Caco-2 (cell line): ENCODE measurements around the gene TMEM82. TPM values are rescaled to one million over a fixed set of nuclear protein-coding genes. Genes with fewer than 3 reads are reported as not detected.

Experiments used
- BruUV-seq: library from RNA; stranded (reverse); fragments of 400-500 nt; replicated peaks from 2 replicates; lab custom pipeline; 2021; lab: Mats Ljungman, UMichigan
- CTCF ChIA-PET: fragments of 300-600 bp; sonication (Branson Sonifier 250); formaldehyde crosslinking; loops from one replicate; lab custom pipeline; 2022; ENCODE audit warnings: antibody characterized with exemption; lab: Charles Lee
- POLR2A ChIA-PET: fragments of 300-600 bp; sonication (Branson Sonifier 250); formaldehyde crosslinking; loops from one replicate; lab custom pipeline; 2022; ENCODE audit warnings: antibody characterized with exemption; lab: Charles Lee
- DNase-seq, 2 experiments: peaks; one replicate each; pipeline versions ENCODE4 v3.0.0 to v3.0.0-alpha.2; 2020 to 2022
- H3K27me3 ChIP-seq: replicated peaks from 2 replicates; pipeline ENCODE4 v1.6.0; 2011; ENCODE audit warnings: low read length; ENCODE audit not compliant: control insufficient read depth, insufficient read depth
- H3K36me3 ChIP-seq: 2 replicates; pipeline ENCODE4 v1.5.1; 2011; ENCODE audit warnings: low read length; ENCODE audit not compliant: control insufficient read depth, insufficient read depth
- H3K4me1 ChIP-seq: fragments of 250-450 bp; sonication (Bioruptor Pico); 2 replicates; pipeline ENCODE4 v1.5.1; 2020; ENCODE audit warnings: mild to moderate bottlenecking
- H3K4me3 ChIP-seq: 2 replicates; pipeline ENCODE4 v1.5.1; 2011; ENCODE audit warnings: low read depth, mild to moderate bottlenecking, control low read depth, low read length
- H3K9me3 ChIP-seq: fragments of 250-450 bp; sonication (Bioruptor Pico); 2 replicates; pipeline ENCODE4 v1.5.1; 2020; ENCODE audit warnings: mild to moderate bottlenecking, moderate library complexity
- H3K27ac Mint-ChIP-seq: one replicate; pipeline ENCODE4 v1.8.0; 2022; ENCODE audit warnings: mixed read lengths; ENCODE audit not compliant: unreplicated experiment
- H3K27me3 Mint-ChIP-seq: one replicate; pipeline ENCODE4 v1.8.0; 2022; ENCODE audit warnings: mixed read lengths; ENCODE audit not compliant: insufficient read depth, unreplicated experiment
- H3K36me3 Mint-ChIP-seq: one replicate; pipeline ENCODE4 v1.8.0; 2022; ENCODE audit warnings: mild to moderate bottlenecking, mixed read lengths; ENCODE audit not compliant: insufficient read depth, unreplicated experiment
- H3K4me1 Mint-ChIP-seq: one replicate; pipeline ENCODE4 v1.8.0; 2022; ENCODE audit warnings: low read depth, mixed read lengths; ENCODE audit not compliant: unreplicated experiment
- H3K4me3 Mint-ChIP-seq: one replicate; pipeline ENCODE4 v1.8.0; 2022; ENCODE audit warnings: mild to moderate bottlenecking, moderate library complexity, mixed read lengths; ENCODE audit not compliant: unreplicated experiment
- H3K9me3 Mint-ChIP-seq: one replicate; pipeline ENCODE4 v1.8.0; 2022; ENCODE audit warnings: mixed read lengths; ENCODE audit not compliant: unreplicated experiment
- CTCF ChIP-seq, 2 experiments: fragments of 200-600 bp in 1 of 2; IDR thresholded peaks; 1 replicate in 1 of 2; 2 replicates in 1 of 2; pipeline versions ENCODE4 v1.5.1 to v1.8.0; 2011 to 2022; ENCODE audit warnings: antibody characterized with exemption in 1 of 2, control low read depth in 1 of 2, inconsistent platforms in 1 of 2, low read depth in 1 of 2, low read length in 1 of 2, mild to moderate bottlenecking in 1 of 2, moderate library complexity in 1 of 2; ENCODE audit not compliant: insufficient read depth in 1 of 2, severe bottlenecking in 1 of 2, unreplicated experiment in 1 of 2
- intact Hi-C: fragments of 100-400 bp; cut with micrococcal nuclease; formaldehyde crosslinking; loops from one replicate; pipeline ENCODE4 v1.10.0; 2022; ENCODE audit not compliant: unreplicated experiment
- total RNA-seq: library from RNA; stranded (reverse); gene quantifications from 2 replicates; pipeline ENCODE4 v1.2.3, GENCODE V29; 2022

Gene TMEM82
- total RNA-seq, 1 experiment from 2014 or later, result 3.5 TPM

DNA sequence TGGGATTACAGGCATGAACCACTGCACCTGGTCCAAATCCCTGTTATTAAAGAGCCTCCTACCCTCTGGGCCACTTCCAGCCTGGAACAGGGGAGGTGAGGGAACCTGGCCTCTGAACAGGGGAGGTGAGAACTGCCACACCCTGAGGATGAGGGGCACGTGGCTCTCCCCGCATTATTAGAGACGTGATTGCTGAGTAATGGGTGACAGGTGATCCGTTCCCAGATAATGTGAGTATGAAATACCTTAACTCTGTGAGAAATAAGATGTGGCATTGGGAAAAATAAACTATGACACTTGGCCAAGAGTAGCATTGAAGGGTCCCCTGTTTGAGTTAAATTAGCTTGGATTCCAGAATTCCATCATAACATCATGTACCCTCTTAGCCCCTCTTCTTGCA lies 19.9 kb upstream of the TMEM82 start:
- no peak overlapping the region for H3K4me3 Mint-ChIP-seq
- peaks cover 29% of the 10 kb centered on the region for H3K36me3 Mint-ChIP-seq
- no peaks in the 10 kb centered on the region for H3K27me3 Mint-ChIP-seq
- ChIA-PET CTCF (no interaction called here), POLR2A (no interaction called here)
- H3K9me3 Mint-ChIP-seq, result no peaks in the 10 kb centered on the region
- DNase-seq, result no peak
- Histone ChIP-seq H3K4me1 (no peaks in the 10 kb centered on the region), H3K27me3 (no peaks in the 10 kb centered on the region), H3K4me3 (no peak overlapping the region), H3K36me3 (no peaks in the 10 kb centered on the region; the same call in 1 of the 2 replicates), H3K9me3 (no peaks in the 10 kb centered on the region)
- H3K27ac Mint-ChIP-seq, result no peak overlapping the region
- no TSS peak for BruUV-seq
- TF ChIP-seq CTCF (IDR thresholded peaks at IDR 0.05; ENCODE audit: insufficient read depth in 1 of 2, low read depth in 1 of 2, low read length in 1 of 2, severe bottlenecking in 1 of 2, unreplicated experiment in 1 of 2), result no peak
- intact Hi-C loops, result no loop called here
- no peaks in the 10 kb centered on the region for H3K4me1 Mint-ChIP-seq

GRCh38 chr1:15722836-15723532 lies 19.3 kb upstream of the TMEM82 start:
- no peaks in the 10 kb centered on the region for H3K9me3 Mint-ChIP-seq
- Histone ChIP-seq H3K4me1 (no peaks in the 10 kb centered on the region), H3K27me3 (no peaks in the 10 kb centered on the region), H3K4me3 (no peak overlapping the region), H3K9me3 (no peaks in the 10 kb centered on the region), H3K36me3 (no peaks in the 10 kb centered on the region; the same call in 1 of the 2 replicates)
- TF ChIP-seq CTCF (IDR thresholded peaks at IDR 0.05; ENCODE audit: insufficient read depth in 1 of 2, low read depth in 1 of 2, low read length in 1 of 2, severe bottlenecking in 1 of 2, unreplicated experiment in 1 of 2), result no peak
- H3K27ac Mint-ChIP-seq, result no peak overlapping the region
- CTCF ChIA-PET, result interaction anchor here (0.6 kb wide), 1 partner anchor 435 kb away, joined by 4 read pairs; no protein-coding TSS in a partner anchor
- BruUV-seq, result no TSS peak
- H3K27me3 Mint-ChIP-seq, result no peaks in the 10 kb centered on the region
- peaks cover 34% of the 10 kb centered on the region for H3K36me3 Mint-ChIP-seq
- DNase-seq, result peak in 1 of 2 experiments; percentile 57
- POLR2A ChIA-PET, result no interaction called here
- H3K4me1 Mint-ChIP-seq, result no peaks in the 10 kb centered on the region
- H3K4me3 Mint-ChIP-seq, result no peak overlapping the region
- intact Hi-C loops, result no loop called here

GRCh38 chr1:15723631-15724246 lies 18.6 kb upstream of the TMEM82 start:
- Mint-ChIP-seq H3K27me3 (no peaks in the 10 kb centered on the region), H3K9me3 (no peaks in the 10 kb centered on the region), H3K4me3 (no peak overlapping the region), H3K4me1 (no peaks in the 10 kb centered on the region), H3K36me3 (peaks cover 27% of the 10 kb centered on the region), H3K27ac (no peak overlapping the region)
- intact Hi-C loops, result no loop called here
- H3K4me1 ChIP-seq, result no peaks in the 10 kb centered on the region
- CTCF ChIA-PET, result no interaction called here
- TF ChIP-seq CTCF (IDR thresholded peaks at IDR 0.05; ENCODE audit: insufficient read depth in 1 of 2, low read depth in 1 of 2, low read length in 1 of 2, severe bottlenecking in 1 of 2, unreplicated experiment in 1 of 2), result no peak
- no peak for DNase-seq
- no peaks in the 10 kb centered on the region; the same call in 1 of the 2 replicates for H3K36me3 ChIP-seq
- BruUV-seq, result no TSS peak
- no peaks in the 10 kb centered on the region for H3K27me3 ChIP-seq
- POLR2A ChIA-PET, result no interaction called here
- H3K9me3 ChIP-seq, result no peaks in the 10 kb centered on the region
- H3K4me3 ChIP-seq, result no peak overlapping the region
